HG03045 (cell line): ENCODE measurements around the gene ATN1.
A peak's percentile ranks its signal among the peaks of the same experiment; 100 is the strongest.
"Not testable (repeated sequence)": the region's sequence is repeated elsewhere in the genome, so short reads cannot be mapped to it uniquely, and the experiment has no call there.

Source experiments
- ATAC-seq: cut with Tn5 transposase; IDR thresholded peaks from one replicate; pipeline ENCODE4 v1.9.1; 2021; ENCODE audit warnings: mild to moderate bottlenecking, moderate library complexity; ENCODE audit not compliant: unreplicated experiment

Gene ATN1, protein sequence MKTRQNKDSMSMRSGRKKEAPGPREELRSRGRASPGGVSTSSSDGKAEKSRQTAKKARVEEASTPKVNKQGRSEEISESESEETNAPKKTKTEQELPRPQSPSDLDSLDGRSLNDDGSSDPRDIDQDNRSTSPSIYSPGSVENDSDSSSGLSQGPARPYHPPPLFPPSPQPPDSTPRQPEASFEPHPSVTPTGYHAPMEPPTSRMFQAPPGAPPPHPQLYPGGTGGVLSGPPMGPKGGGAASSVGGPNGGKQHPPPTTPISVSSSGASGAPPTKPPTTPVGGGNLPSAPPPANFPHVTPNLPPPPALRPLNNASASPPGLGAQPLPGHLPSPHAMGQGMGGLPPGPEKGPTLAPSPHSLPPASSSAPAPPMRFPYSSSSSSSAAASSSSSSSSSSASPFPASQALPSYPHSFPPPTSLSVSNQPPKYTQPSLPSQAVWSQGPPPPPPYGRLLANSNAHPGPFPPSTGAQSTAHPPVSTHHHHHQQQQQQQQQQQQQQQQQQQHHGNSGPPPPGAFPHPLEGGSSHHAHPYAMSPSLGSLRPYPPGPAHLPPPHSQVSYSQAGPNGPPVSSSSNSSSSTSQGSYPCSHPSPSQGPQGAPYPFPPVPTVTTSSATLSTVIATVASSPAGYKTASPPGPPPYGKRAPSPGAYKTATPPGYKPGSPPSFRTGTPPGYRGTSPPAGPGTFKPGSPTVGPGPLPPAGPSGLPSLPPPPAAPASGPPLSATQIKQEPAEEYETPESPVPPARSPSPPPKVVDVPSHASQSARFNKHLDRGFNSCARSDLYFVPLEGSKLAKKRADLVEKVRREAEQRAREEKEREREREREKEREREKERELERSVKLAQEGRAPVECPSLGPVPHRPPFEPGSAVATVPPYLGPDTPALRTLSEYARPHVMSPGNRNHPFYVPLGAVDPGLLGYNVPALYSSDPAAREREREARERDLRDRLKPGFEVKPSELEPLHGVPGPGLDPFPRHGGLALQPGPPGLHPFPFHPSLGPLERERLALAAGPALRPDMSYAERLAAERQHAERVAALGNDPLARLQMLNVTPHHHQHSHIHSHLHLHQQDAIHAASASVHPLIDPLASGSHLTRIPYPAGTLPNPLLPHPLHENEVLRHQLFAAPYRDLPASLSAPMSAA (N-terminal part only)

DNA sequence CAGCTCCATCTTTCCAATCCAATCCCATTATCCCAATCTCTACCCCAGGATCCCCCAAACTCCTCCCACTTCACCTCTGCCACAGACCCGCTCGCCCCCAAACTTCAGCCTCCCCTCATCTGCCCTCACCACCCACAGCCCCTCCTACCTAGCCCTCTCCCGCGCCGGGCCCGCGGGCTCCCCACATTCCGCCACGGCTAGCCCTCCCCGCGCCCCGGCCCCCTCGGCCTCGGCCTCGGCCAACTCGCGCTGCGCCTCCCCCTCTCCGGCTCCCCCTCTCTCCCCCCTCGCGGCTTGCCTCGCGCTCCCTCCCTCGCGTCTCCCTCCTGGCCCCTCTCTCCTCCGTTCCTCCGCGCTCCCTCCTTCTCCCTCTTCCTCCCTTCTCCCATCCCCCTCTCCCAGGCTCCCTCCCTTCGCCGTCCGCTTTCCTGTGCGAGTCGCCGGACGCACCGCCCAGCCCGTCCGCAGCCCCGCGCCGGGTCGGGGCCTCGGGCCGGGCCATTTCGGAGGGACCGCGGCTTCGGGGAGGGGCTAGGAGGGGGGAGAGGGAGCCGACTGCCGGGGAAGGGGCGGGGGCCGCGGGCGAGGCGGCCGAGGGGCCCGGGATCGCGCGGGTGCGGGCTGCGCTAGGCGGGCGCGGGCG lies at the start of gene ATN1:
Gene ATN1, plus strand, starts transcription at position 581 of the 643 bp plus-strand sequence. CDS start 6,043 bp downstream, outside the sequence.
- no peak for ATAC-seq

- not testable (repeated sequence) for ATAC-seq
Measured at GRCh38 chr12:6879824-6880223, 47.9 kb upstream of the ATN1 start.

DNA sequence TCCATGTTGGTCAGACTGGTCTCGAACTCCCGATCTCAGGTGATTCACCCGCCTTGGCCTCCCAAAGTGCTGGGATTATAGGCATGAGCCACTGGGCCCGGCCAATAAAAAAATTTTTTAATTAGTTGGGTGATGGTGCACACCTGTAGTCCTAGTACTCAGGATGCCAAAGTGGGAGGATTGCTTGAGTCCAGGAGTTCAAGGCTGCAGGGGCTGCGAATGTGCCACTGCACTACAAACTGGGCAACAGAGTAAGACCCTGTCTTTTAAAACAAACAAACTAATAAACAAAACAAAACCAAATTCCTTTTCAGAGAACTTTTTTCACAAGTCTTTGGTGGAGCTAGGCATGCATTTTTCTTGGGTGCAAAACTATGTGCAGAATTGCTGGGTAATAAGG lies 44.5 kb upstream of the ATN1 start:
- no peak for ATAC-seq

DNA sequence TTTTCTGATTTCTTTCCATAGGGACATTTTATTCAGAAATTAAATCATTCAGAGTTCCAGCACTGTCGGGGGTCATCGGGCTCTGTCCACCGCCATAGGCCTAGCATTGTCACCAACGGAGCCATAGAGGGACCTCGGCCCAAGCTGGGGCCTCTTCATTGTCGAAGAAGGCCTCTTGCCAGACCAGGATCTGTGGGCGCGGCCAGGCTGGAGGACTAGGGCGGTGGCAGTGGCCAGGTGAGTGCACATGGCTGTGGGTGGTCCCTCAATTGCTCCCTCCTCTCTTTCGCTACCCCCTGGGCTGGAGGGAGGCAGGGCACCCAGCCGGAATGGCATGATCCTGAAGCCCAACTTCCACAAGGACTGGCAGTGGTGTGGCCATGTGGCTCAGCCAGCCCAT lies 44.1 kb upstream of the ATN1 start:
- ATAC-seq: no peak

DNA sequence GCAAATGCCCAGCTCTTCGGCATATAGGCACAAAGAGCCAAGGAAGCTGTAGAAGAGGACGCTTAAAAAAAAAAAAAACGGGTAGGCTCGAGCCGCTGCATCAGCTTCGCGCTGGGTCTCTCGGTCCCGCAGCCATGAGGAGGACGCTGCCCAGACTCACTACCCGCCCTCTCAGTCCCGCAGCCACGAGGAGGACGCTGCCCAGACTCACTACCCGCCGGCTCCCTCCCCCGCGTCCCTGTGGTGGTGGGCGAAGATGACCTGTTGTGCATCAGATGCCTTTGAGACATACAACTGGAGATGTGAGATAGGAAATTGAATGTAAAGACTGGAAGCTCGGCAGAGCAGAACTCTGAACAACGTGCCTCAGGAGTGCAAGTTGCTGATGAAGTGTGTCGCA lies 43.2 kb upstream of the ATN1 start:
- no peak for ATAC-seq

DNA sequence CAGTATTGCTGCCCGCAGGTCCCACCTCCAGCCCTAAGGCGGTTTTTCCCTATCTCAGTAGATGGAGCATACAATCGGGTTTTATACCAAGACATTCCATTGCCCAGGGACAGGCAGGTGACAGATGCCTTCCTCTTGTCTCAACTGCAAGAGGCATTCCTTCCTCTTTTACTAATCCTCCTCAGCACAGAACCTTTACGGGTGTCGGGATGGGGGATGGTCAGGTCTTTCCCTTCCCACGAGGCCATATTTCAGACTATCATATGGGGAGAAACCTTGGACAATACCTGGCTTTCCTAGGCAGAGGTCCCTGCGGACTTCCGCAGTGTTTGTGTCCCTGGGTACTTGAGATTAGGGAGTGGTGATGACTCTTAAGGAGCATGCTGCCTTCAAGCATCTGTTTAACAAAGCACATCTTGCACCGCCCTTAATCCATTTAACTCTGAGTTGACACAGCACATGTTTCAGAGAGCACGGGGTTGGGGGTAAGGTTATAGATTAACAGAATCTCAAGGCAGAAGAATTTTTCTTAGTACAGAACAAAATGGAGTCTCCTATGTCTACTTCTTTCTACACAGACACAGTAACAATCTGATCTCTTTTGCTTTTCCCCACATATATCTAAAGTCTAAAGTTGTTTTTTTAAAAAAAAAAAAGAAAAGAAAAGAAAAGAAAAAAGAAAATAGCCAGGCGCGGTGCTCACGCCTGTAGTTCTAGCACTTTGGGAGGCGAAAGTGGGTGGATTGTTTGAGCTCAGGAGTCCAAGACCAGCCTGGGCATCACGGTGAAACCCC lies 41.4 kb upstream of the ATN1 start:
- not testable (repeated sequence) for ATAC-seq

DNA sequence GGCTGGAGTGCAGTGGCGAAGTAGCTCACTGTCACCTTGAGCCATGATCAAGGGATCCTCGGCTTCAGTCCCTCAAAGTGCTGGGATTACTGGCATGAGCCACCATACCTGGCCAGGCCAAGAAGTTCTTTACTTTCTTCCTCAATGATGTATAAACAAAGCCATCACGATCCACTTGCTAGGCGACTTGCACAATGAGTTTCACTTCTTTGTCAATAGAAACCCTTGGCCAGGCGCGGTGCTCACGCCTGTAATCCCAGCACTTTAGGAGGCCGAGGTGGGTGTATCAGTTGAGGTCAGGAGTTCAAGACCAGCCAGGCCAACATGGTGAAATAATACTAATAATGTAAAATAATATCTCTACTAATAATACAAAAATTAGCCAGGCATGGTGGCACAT lies 40.3 kb upstream of the ATN1 start:
- no peak for ATAC-seq

GRCh38 chr12:6888360-6888759 lies 39.4 kb upstream of the ATN1 start:
- ATAC-seq: no peak

DNA sequence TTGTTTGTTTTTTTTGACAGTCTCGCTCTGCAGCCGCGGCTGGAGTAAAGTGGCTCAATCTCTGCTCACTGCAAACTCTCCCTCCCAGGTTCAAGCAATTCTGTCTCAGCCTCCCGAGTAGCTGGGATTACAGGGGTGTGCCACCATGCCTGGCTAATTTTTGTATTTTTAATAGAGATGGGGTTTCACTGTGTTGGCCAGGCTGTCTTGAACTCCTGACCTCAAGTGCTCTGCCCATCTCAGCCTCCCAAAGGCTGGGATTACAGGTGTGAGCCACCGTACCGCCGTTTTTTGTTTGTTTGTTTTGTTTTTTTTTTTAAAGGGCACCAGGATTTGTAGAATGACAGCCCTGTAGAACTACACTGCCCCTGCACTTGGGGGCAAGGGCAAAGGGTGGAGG lies 39.0 kb upstream of the ATN1 start:
- not testable (repeated sequence) for ATAC-seq

GRCh38 chr12:6889775-6890573 lies 37.8 kb upstream of the ATN1 start:
- ATAC-seq: not testable (repeated sequence)

DNA sequence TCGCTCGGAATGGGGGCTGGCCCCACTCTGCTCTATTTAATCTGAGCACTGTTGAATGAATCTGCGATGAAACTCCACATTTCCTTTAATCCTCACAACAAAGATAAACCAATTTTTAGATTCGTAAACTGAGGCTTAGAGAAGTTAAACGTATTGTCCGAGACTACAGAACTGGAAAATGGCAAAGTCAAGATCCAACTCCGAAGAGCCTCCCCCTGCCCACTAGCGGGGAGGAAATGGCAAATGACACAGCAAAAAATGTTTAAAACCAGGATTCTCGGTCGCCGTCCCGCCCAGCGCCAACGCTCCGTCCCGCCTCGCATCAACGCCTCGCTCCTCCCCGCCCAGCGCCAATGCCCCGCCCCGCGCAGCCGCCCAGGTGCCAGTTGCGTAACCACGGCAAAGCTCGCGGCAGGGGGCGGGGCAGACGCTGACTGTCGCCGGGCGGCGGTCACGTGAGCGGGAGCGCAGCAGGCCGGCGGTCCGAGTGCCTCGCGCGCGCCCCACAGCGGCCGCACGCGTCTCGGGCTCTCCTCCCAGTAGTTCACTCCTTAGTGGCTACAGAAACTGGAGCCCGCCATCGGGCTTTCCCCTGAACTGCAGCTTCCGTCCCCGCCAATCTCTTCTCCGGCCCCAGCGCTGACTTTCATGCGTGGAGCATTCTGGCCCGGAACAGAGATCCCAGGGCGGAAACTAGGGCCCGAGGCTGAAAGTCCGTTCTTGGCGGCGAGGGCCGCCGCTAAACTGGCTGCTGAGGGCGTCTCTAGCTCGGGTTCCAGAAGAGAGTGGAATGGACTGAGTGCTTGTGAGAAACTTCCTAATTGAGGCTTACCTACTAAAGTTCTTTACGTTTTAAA lies 36.7 kb upstream of the ATN1 start:
- ATAC-seq: peak; percentile 93

GRCh38 chr12:6891646-6892001 lies 36.1 kb upstream of the ATN1 start:
- peak; percentile 12 for ATAC-seq

GRCh38 chr12:6892683-6893082 lies 35.1 kb upstream of the ATN1 start:
- not testable (repeated sequence) for ATAC-seq

- no peak for ATAC-seq
Measured at GRCh38 chr12:6894321-6894720, 33.4 kb upstream of the ATN1 start.

- ATAC-seq: no peak
Measured at GRCh38 chr12:6896846-6897435, 30.8 kb upstream of the ATN1 start.

- ATAC-seq: no peak
Measured at GRCh38 chr12:6899427-6899826, 28.3 kb upstream of the ATN1 start.

DNA sequence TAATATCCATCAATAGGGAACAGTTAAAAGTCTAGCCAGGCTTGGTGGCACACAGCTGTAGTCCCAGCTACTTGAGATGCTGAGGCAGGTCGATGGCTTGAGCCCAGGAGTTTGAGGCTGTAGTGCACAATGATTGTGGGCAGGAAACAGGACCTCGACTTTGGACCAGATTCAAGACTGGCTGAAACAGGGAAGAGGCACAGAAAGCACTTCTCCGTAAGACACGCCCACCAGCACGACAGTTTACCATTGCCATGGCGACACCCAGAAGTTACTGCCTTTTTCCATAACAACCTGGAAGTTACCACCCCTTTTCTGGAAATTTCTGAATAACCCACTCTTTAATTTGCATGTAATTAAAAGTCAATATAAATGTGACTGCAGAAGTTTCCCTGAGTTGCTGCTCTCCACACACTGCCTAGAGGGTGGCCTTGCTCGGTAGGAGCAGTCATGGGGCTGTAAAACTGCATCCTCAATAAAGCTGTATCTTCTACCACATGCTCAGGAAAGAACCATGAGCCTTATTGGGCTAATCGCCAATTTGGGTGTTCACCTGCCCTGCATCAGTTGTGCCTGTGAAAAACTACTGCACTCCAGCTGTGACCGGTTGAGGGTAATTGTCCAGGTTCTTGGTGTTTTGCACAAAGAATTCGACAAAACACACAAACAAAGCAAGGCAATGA lies 27.8 kb upstream of the ATN1 start:
- ATAC-seq: no peak
